Measurements from ENCODE around the gene RUNX2. TPM values are rescaled to one million over a fixed set of nuclear protein-coding genes. Genes with fewer than 3 reads are reported as not detected.

The RUNX2 gene
- polyA plus RNA-seq, 4 donors = 2.8 to 3.8 (median 3.0) TPM

- no peak for DNase-seq (ENCODE audit: low read depth in 4 of 4, low spot score in 2 of 4)
Measured at GRCh38 chr6:45350186-45350710, 22.1 kb downstream of the RUNX2 start.

GRCh38 chr6:45351076-45351475 is 22.9 kb downstream of the RUNX2 start:
- DNase-seq (ENCODE audit: low read depth in 4 of 4, low spot score in 2 of 4) = no peak

- DNase-seq (ENCODE audit: low read depth in 4 of 4, low spot score in 2 of 4) = no peak
Measured at GRCh38 chr6:45351667-45352066, 23.5 kb downstream of the RUNX2 start.

DNA sequence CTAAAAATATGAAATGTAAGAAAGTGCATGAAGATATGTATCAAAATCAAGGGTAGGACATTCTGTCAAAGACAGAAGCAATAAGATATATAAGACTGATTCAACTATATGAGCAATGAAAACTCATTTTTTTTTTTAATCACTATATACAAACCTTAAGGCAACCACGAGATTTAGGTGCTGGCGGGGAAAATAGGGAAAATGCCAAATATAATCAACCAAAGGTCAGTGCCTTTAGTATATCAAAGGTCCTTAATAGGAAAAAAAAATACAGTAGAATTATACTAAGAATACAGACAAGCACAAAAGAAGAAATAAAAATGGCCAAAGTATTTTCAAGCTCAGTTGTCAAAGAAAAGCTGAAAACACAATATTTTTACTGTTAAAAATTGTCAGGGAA is 25.5 kb downstream of the RUNX2 start:
- DNase-seq (ENCODE audit: low read depth in 4 of 4, low spot score in 2 of 4) = no peak

DNA sequence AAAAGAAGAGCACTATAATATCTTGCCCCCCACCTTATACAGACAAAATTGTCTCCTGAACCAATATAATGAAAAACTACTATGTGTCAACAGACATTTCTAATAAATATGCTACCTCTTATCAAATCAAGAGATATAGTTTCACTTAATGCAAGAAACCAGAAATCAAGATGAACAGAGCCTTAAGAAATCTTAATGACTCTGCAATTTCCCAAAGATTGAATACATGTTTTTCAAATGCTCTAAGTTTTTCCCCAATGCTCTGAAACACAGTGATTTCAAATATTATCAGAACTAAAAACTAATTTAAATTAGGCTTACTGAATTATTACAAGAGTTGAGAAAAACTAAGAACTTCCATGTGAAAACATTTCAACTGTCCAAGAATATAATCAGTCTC is 36.3 kb downstream of the RUNX2 start:
- no peak for DNase-seq (ENCODE audit: low read depth in 4 of 4, low spot score in 2 of 4)

DNA sequence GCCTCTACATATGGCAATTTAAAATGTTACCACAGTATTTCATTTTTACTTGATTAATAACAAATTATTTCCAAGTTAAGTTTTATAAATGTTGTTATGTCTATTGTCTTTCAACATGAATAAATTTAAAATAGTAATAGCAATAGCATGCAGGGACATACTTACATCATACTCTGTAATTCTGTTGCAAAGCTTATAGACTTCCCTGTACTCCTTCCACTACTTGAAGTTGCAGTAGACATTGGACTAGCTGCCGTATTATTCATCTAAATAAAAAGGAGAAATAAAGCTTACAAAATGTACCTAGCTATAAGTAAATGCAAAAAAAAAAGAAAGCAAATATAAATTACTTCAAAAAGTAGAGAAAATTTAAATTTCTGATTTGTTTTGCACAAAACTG is 36.9 kb downstream of the RUNX2 start:
- DNase-seq (ENCODE audit: low read depth in 4 of 4, low spot score in 2 of 4) = no peak

DNA sequence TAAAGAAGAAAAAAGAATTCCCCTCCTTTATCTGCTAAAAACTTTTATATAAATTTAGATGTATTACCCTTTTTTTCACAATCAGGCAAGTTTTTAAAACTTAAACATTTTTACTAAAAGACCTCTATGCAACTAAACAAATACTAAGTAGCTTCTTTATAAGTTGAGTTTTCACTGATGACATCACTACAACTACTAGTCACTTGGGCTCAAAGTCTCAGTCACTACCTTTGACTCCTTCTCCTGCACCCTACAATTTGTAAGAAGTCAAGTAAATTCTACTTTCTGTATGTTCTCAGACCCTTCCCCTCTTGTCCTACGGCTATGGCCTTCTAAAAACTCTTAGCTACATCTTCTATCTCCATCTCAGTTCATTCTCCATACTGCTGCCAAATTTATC is 38.4 kb downstream of the RUNX2 start:
- DNase-seq (ENCODE audit: low read depth in 4 of 4, low spot score in 2 of 4) = no peak

DNA sequence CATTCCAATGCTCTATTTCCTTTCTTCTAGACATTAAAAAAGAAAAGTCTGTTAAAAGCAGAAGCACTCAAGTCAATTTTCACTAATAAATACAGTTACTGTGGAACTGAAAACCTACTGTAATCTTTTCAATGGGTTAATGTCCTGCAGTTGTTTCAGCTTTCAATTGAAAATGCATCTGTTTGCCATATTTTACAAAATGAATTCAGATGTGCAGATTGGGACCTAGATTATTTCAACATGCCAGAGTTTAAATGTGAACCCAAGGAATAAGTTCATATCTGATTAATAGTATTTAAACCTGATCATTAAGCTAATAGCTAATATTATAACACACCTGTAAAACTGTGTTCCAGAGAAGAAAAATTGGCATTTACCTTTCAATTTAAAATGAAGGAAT is 39.9 kb downstream of the RUNX2 start:
- no peak for DNase-seq (ENCODE audit: low read depth in 4 of 4, low spot score in 2 of 4)

GRCh38 chr6:45369870-45370269 is 41.7 kb downstream of the RUNX2 start:
- no peak for DNase-seq (ENCODE audit: low read depth in 4 of 4, low spot score in 2 of 4)

GRCh38 chr6:45371924-45372573 is 43.9 kb downstream of the RUNX2 start:
- no peak for DNase-seq (ENCODE audit: low read depth in 4 of 4, low spot score in 2 of 4)

DNA sequence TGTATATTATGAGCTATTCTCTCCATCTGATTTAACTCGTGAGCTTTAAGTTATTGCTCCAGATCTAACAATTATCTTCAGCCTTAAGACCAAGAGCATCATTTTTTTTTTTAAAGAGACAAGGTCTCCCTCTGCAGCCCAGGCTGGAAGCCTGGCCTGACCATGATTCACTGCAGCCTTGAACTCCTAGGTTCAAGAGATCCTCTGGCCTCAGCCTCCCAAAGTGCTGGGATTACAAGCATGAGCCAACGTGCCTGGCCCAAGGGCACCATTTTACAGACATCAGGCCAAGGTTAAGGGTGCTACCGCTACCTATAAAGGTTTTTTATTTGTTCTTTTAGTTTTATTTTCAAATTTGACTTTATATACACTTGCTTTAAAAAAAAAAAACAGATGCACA is 47.3 kb downstream of the RUNX2 start:
- no peak for DNase-seq (ENCODE audit: low read depth in 4 of 4, low spot score in 2 of 4)

DNA sequence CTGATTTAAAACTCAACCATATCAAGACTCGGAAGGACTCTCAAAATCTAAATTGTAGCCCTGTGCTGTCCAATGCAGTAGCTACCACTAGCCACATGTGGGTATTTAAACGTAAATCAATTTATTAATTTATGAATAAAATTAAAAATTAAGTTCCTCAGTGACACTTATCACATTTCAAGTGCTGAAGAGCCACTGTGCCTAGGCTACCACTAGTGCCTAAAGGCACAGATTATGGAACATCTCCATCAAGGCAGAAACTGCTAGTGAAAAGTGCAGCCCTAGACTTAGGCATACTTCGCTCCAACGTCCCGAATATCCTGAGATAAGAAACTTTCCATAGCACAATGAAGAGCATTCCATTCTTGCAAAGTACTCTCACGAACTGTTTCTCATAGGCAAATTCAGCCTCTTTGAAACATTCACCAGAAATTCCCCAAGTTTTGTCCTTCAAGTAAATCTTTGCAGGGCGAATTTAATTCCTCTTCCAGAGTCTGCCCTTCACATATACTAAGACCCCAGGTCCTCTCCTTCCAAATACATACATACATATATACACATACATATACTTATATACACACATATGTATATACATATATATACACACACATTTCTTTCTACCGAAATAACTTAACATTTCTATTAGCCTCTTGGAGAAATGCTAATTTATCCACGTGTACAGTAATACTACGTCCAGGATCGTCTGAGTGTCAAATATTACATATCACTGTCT is 48.3 kb downstream of the RUNX2 start:
- no peak for DNase-seq (ENCODE audit: low read depth in 4 of 4, low spot score in 2 of 4)

DNA sequence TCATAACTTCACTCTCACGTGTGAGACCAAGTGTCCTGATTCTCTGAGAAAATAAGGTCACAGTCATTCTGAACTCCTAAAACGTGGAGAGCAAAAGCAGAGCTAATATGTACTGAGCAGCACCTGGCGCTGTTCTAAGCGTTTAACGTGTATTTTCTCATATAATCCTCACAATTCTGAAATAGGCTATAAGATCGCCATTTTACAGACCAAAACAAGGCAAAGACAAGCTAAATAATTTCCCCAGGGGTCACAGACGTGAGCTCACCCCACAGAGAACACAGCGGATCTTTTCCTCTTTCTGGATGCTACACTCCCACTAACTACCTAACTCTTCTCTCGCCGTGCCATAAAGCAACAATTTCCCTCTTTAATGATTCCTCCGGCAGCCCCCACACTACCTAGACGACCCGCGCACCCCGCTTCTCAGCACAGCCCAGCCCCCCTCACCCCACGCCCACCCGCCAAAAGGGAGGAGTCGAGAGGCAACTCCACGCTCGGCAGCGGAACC is 49.0 kb downstream of the RUNX2 start:
- DNase-seq (ENCODE audit: low read depth in 4 of 4, low spot score in 2 of 4) = peak in 2 of 4 donors; percentile 27 to 52

DNA sequence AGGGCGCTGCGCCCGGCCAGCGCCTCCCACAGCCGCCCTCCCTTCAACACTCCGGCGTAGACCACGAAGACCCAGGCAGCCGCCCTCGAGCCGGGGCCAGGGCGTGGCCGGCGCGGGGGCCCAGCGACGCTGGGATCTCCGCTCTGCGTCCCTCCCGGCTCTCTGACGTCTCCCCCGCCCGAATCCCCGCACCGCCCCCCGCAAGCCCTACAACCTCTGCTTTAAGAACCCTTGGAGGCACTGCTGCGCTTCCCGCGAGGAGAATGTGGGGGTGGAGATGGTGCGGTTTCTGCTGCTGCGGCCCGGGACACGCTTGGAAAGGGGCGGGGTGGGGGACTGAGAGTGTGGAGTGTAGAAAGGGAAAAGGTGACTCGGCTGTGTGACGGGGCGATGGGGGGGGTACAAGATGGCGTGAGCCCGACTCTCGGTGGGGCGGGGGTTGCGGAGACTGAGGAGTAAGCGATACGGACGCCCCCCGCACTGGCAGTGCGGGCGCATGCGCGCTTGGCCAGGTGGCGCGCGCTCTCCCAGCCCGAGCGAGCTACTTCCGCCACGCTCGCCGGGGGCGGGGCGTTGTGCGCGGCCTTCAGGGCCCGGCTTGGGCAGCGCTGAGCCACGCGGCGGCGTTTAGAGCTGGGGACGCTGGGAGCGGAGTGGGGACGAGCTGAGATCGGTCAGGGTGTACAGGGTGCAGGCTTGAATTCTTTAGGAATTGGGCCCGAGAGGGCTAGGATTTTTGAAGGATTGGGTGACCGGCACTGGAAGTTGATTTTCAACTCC is 49.6 kb downstream of the RUNX2 start, which contains the start of gene SUPT3H:
TSS of gene SUPT3H (minus strand) at position 381 of the 780 bp plus-strand sequence.
- DNase-seq (ENCODE audit: low read depth in 4 of 4, low spot score in 2 of 4) = peak; percentile 89 to 93 (median 89)

DNA sequence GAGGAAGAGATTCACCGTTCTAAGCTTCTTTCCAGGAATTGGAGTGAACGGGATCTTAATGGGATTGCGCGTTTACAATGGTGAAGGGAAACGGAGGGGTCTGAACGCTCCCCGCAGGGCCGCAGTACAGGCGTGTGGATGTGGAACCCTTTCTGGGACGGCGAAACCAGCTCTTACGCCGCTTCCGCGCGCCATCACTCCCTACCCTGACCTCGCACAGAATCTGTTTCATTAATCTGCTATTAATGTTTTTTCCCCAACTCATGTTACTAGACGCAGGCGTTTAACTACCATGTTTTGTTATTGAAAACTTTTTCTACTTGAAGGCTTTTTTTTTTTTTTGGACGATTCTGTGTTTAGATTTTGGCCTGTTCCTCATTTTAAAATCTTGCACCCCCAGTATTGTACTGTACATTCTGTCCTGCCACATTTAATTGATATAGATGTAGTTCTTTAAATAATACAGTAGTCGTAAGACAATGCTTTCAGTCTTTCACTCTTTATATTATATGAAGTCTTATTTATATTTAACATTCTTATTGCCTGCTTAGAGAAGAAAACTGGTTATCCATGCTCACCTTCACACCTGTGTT is 50.3 kb downstream of the RUNX2 start:
- peak in 2 of 4 donors; percentile 65 to 75 for DNase-seq (ENCODE audit: low read depth in 4 of 4, low spot score in 2 of 4)

DNA sequence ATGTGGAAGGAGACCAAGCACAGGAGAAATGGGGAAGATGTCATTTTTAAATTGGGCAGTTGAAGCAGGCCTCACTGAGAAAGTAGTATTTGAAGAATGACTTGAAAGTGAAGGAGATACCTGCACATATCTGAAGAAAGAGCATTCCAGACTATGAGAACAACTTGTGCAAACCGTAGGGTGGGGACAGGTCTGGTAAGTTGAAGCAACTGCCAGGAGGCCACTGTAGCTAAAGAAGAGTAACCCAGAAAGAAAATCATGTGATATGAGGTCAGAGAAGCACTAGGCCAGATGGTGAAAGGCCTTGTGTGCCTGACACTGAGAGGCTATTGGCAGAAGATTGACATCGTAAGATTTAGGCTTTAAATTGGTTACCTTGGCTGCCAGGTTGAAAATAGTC is 54.3 kb downstream of the RUNX2 start:
- DNase-seq (ENCODE audit: low read depth in 4 of 4, low spot score in 2 of 4) = no peak

DNA sequence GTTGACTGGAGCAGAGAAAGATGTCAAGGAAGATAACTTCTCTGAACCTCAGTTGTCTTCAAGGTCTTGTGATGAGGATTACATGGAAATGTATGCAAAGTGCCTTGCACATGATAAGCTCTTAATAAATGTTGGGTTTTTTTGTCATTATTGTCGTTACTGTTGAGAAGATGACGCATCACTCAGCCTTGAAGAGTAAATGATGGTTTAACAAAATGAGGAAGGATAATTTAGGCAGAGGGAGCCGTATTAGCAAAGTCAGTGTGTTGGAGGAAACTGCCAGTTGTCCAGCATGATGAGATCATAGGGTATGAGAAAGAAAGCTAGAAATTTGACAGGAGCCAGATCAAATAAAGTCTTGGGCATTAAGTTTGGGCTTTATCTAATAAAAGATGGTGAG is 58.4 kb downstream of the RUNX2 start:
- no peak for DNase-seq (ENCODE audit: low read depth in 4 of 4, low spot score in 2 of 4)

DNA sequence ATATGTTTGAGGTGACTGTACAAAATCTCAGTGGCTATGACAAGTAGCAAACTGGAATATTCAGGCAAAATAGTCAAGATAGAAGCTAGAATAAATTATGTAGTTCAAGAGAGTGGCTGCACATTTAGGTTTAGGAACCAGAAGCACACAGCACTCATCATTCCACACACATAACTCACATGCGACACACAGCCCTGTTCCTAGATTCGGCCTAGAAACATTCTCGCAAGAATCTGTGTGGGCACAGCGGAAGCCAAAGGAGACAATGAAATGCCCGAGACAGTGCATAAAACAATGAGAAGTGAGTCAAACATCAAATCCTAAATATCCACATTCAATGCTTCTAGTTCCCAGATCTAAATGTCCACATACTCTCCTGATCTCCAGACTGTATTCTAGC is 59.1 kb downstream of the RUNX2 start:
- DNase-seq (ENCODE audit: low read depth in 4 of 4, low spot score in 2 of 4) = no peak

GRCh38 chr6:45388328-45388727 is 60.2 kb downstream of the RUNX2 start:
- DNase-seq (ENCODE audit: low read depth in 4 of 4, low spot score in 2 of 4) = no peak

GRCh38 chr6:45394586-45395095 is 66.5 kb downstream of the RUNX2 start:
- DNase-seq (ENCODE audit: low read depth in 4 of 4, low spot score in 2 of 4) = no peak

Measured in left renal cortex interstitium (tissue), 4 donors.